HG03460 (cell line): ENCODE measurements around the gene ELOVL4.

ENCODE experiments used
- ATAC-seq: cut with Tn5 transposase; IDR thresholded peaks from one replicate; pipeline ENCODE4 v1.9.1; 2021; ENCODE audit not compliant: unreplicated experiment

Gene ELOVL4

DNA sequence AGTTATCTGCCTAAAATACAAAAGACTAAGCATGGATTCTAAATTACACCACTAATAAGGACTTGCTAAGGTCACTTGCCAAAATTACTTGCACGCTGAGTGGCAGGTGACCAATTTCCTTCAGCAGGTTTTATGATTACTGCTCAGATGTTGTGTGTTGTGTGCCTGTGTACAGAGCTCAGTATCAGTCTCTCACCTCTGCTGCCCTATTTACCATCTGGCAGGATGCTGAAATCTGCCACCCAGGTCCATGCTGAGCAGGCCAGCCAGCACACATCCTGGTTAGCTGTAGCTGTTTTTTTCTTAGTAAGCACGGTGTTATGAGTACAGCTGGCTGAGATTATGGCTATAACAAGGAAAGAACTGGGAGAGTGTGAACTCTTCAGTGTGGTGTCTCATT lies 34.0 kb downstream of the ELOVL4 start:
- no peak for ATAC-seq

DNA sequence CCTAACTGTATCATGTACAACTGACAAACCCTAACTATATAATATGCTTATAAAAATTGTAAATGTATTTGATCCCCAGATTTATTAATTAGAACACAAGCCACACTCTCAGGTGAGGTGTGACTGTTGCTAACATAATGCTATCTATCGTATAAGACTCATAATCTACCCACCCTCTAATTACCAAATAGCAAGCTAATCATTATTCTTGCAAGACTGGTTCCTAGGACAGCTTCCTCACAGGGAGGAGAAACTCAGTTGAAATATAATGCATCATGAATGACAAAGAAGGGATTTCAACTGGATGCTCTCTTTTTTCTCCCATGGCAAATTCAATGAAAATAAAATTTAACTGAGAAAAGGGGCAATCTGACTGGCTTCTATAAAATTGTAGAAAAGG lies 35.4 kb downstream of the ELOVL4 start:
- ATAC-seq: no peak

DNA sequence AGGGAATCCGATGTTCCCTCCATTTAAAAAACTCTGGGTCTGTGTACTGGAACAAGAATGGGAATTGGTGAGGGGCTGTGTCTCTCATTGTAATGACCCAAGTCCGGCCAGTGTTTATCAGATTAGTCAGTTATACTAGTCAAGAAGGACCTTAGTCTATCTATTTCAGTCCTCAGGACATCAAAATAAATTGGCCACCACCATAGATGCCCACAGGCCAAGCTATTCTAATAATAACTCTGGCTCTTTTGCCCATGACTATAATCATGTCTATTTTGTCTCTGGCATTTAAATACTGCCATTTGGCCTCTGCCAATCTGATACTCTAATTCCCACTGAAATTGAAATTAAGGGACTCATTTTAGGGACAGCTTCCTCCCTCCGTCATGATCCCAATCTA lies 37.8 kb downstream of the ELOVL4 start:
- ATAC-seq: no peak

DNA sequence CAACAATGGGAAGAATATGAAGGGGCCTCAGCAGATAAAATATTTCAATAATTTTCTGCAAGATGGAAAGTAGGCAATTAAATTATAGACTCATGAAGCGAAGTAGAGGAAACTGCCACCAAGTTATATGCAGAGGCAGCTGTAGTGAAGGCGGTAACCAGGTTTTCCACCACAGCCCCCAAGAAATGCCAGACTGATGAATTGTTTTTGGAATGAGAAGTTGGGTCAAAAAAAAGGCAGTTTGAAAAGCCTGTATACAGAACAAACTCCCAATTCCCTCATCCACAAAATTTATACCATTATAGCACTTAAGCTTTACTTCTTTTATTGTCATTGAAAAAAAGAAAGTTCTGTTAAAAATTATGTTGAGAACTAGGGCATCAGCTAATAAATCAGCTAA lies 45.3 kb downstream of the ELOVL4 start:
- no peak for ATAC-seq

DNA sequence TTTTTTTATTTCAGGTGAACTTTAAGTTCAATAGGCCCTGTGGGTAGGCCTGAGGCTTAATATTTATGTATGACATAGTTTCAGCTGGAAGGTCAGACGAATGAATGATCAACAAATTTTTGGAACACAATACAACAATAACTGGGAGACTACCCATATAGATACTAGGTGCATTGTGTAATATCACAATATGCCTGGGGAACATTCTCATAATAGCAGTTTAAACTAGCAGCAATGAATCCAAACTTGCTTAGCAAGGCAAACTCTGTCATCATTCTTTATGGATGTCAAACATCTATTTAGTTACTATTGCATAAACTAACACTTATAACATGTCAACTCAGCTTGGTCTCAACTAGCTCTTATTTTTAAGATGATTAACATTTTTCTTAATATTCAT lies 49.3 kb downstream of the ELOVL4 start:
- ATAC-seq: no peak

DNA sequence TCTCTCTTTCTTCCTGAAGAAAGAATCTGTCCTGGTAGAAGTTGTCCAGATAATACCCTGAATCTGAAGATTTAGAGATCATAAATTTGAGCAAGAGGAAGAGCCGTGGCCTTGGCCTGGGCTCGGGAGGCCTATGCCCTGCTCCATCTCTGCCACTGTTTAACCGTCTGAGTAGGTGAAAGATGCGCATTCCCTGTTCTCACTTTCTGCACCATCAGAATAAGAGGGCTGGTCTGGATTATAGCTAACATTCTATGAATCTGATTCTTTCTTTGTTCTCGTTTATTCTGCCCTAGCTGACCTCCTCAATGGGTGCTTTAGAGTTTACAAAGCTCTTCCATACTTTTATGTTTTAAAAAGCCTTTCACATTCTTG lies 51.3 kb downstream of the ELOVL4 start:
- ATAC-seq: no peak

DNA sequence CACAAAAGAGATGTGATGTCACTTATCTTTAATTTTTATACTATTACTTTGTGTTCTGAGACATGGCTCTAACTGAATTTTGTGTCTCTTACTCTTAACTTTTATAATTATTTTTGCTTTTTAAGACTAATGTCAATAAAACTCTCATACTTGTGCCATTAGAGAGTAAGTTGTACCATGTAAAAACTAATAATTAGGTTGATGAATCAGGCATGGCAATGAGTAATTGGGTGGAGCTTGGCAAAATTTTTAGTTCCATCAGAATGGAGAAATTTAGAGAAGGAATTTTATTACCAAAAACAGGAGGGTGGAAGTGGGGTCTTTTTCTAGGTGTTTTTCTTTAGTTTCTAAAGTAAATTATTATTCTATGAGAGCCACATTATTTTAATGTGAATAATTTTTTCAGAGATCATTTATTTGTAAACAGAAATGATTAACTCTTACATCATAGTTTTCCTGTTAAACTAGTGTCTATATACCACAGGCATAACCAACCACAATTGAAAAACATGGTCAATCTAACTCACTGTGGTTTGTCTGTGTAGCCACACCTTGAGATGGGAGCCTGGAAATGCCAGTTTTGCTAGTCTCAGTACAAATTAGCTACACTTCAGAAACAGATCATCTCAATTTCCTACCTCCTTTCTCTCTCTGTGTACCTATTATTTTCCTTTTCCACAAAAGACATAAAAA lies 51.8 kb downstream of the ELOVL4 start:
- no peak for ATAC-seq

DNA sequence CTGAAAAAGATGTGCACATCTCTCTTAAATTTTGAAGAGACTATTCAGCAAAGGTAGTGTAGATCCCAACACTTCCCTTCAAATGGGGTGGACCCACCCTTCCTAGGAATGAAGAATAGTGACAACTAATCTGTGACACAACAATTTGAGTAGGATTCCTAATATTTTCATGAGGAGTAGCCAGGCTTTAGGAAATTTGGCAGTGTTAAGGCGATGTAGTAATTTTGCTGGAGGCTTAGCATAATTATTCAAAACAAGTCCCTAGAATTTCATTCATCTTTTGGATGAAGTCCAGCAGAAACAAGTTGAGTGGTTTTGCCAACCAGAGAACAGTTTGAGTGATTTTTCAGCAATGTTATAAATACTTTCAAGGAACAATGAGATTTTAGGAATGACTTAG lies 52.4 kb downstream of the ELOVL4 start:
- ATAC-seq: no peak

DNA sequence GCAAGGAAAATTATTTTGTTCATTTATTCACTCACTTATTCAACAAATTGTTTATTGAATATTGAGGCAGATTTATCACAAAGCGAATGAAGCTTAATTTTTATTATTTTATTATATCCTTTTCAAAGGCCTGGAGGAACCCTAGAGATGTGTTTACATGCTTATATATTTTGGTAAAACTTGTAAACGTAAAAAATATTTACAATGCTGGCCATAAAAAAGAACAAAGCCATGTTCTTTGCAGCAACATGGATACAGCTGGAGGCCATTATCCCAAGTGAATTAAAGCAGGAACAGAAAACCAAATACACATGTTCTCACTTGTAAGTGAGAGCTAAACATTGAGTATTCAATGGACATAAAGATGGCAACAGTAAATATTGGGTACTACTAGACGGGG lies 58.8 kb downstream of the ELOVL4 start:
- ATAC-seq: no peak

DNA sequence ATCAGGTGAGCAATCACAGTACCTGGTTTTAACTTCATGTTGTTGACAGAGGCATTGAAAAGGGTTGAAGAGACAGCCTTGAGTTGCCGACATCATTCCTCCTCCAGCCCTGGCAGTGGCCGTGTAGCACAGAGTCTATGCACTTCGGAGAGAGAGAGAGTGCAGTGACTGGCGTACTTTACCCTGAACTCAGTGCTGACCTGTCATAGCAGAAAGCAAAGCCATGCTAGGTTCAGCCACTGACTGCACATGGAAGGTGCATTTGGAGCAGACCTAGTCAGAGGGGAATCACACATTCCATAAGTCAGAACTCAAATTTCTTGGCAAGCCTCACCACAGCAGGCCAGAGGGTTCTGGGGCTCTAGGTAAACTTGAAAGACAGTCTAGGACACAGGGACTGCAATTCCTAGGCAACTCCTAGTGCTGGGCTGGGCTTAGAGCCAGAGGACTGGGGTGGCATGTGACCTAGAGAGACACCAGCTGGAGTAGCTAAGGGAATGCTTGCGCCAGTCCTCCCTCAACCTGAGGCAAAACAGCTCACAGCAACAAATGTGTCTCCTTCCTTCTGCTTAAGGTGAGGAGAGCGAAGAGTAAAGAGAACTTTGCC lies 69.1 kb downstream of the ELOVL4 start:
- ATAC-seq: no peak

DNA sequence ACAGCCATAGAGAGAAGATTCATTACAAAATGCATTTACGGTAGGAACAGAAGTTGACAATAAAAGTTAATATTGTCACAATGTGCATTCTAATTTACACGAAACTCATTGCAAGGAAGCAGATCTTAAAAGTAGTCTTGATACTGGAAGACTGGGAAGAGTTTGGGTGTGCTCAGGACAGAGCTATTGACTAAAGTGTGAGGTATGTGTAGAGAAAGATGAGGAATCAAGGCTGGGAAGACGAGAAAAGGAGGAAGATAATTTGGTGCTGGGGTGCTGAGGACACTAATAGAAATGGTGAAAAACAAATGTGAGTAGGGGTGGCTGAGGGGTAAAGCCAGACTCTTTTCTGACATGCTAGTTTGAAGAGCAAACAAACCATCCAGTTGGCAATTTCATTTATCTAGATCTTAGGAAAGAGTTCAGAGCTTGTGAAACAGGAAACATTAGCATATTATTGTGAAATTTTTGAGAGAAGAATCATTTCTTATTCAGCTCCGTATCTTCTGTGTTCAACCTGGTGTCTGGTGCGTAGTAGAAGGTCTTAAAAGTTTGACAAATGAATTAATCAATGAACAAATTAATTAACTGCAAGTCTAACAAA lies 72.7 kb downstream of the ELOVL4 start:
- ATAC-seq: no peak

DNA sequence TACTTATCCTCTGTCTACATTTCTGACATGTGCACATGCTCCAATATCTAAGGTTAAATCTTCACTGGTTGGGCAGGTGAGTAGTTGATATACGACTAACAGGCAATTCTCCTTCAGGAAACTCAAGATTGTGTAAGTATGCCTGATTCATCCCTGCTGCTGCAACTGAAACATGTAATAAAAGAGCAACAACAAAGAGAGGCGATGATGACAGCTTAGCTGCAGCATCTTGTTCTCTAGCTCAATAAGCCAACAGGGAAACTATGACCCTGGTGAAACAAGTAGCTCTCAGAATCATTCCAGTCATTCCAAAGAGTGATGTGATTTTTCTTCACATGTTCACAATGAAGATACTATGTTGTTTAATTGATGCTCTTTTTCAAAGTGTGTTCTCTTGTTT lies 74.4 kb downstream of the ELOVL4 start:
- no peak for ATAC-seq

DNA sequence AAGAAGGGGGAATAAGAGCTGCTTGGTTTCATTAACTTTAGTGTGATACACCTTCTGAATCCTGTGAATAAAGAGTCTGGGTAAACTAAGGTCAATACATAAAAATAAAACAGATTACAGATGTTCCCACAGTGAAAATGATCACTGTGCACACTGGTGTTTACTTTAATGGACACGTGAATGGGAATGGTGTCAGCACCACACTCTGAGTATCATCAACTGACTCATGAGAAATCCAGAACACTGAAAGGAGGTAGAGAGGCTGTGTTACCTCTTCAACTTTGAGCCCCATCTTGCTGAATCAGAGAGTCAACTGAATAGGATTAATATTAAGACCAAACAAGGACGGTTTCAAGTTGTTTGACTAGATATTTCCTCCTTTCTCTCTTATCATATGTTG lies 75.0 kb downstream of the ELOVL4 start:
- no peak for ATAC-seq

DNA sequence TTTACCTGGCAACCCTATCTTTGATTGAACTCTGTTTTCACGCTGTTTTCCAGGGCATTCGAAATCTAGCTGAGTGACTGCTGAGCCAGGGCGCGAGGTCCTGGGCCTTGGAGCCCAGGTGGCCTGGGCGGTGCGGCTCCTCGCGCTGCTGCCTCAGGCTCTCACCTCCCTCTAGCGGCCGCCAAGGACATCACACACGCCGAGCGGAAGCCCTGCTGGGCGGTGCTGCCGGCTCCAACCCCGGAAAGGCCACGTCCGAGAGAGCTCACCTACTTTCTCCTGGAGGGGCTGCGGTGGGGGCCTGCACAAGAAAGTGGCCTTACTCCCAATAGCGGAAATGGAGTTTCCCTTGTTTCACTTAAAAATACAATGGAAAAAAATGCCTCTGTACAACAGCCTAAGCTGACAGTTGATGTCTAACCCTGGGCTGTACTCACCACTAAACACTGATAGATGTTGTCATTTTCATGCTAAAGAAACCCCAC lies 77.7 kb downstream of the ELOVL4 start:
- ATAC-seq: peak; percentile 100

DNA sequence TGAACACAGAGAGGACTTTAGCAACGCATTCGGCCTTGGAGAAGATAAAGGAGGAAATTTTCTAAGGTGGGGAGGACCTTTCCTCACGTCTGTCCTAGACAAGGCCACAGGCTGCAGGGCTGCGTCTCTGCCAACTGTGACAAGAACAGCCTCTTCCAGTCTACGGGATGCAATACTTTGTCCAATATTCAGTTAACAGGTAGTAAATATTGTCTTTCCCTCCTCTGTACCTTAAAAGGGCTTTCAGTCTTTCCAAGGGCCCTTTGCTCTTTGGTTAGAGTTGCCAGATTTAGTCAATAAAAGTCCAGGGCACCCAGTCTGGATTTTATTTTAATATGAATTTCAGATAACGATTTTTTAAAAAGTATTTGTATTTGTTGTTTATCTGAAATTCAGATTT lies 78.2 kb downstream of the ELOVL4 start:
- ATAC-seq: no peak

DNA sequence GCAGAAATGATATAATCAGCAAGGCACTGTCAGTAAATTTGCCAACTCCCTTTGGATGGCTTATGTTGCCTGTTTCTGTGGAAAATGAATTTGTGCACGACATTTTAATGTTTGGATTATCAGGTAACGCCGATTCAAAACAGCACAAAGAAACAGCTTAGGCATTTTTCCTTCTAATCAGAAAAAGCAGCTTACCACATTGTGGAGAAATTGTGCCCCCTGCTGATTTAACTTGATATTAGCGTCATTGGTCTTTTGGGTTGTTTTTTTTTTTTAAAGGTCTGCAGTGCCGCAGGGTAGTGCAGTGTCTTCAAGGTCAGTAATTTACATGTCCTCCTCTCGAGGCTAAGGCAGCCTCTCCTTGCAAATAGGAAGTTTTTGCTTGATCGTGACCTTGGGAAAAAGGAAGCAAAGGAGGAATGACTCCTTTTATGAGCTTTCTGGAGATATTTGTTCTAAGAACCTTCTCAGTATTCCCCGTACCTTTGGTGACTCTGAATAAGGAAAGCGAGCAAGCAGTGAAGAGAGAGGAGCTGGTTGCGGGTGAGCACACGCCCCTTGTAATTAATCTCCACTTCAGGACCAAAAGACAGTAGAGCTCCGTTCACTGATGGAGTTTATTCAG lies 79.1 kb downstream of the ELOVL4 start:
- no peak for ATAC-seq
